ENCODE data around the gene STX17.

- TF ChIP-seq L3MBTL2 (conservative IDR thresholded peaks at IDR 0.05) (no peak), LEF1 (IDR thresholded peaks at IDR 0.05; ENCODE audit: borderline replicate concordance) (no peak), FOXK2 (IDR thresholded peaks at IDR 0.05) (no peak), ELF4 (IDR thresholded peaks at IDR 0.05) (no peak), TARDBP (IDR thresholded peaks at IDR 0.05) (no peak), NFRKB (IDR thresholded peaks at IDR 0.05) (no peak), SP1 (IDR thresholded peaks at IDR 0.05) (no peak), SUZ12 (IDR thresholded peaks at IDR 0.05) (no peak), FOXM1 (IDR thresholded peaks at IDR 0.05; ENCODE audit: borderline replicate concordance) (no peak), ZNF384 (IDR thresholded peaks at IDR 0.05) (no peak), CTBP1 (IDR thresholded peaks at IDR 0.05; ENCODE audit: borderline replicate concordance) (no peak), PKNOX1 (IDR thresholded peaks at IDR 0.05) (no peak), HDGF (IDR thresholded peaks at IDR 0.05; ENCODE audit: borderline replicate concordance) (no peak)
These were observed 108.4 kb downstream of the STX17 start for GRCh38 chr9:100014846-100015245.

All from HEK293T (cell line).